Keratinocyte (primary cell): ENCODE measurements around the gene GRAMD4. TPM values are rescaled to one million over a fixed set of nuclear protein-coding genes. Genes with fewer than 3 reads are reported as not detected.

Source experiments
- DNase-seq: peaks from one replicate; pipeline ENCODE4 v3.0.0-alpha.2; 2011; ENCODE audit warnings: low read depth, missing footprints, low spot score
- FAIRE-seq: peaks from 2 replicates; lab custom pipeline; 2011; peaks lifted over from hg19 to GRCh38; lab: Jason Lieb, UNC
- H2AFZ ChIP-seq: 2 replicates; pipeline ENCODE4 v1.6.0; 2012; ENCODE audit warnings: low read length, control low read depth, inconsistent platforms; ENCODE audit not compliant: control insufficient read depth
- H3K27ac ChIP-seq: 2 replicates; pipeline ENCODE4 v1.5.1; 2011; ENCODE audit warnings: low read length; ENCODE audit not compliant: control insufficient read depth, insufficient read depth
- H3K27me3 ChIP-seq: 3 replicates; pipeline ENCODE4 v1.6.0; 2011; ENCODE audit warnings: low read length; ENCODE audit not compliant: control insufficient read depth, insufficient read depth; ENCODE audit errors: extremely low read depth
- H3K36me3 ChIP-seq, 2 experiments: 2 replicates in 1 of 2; 3 replicates in 1 of 2; pipeline ENCODE4 v1.5.1; 2011; ENCODE audit warnings: low read length in 2 of 2, mild to moderate bottlenecking in 1 of 2; ENCODE audit not compliant: control insufficient read depth in 2 of 2, insufficient read depth in 2 of 2; ENCODE audit errors: extremely low read depth in 1 of 2
- H3K4me1 ChIP-seq: 3 replicates; pipeline ENCODE4 v1.5.1; 2011; ENCODE audit warnings: low read length; ENCODE audit not compliant: control insufficient read depth, insufficient read depth; ENCODE audit errors: extremely low read depth
- H3K4me2 ChIP-seq: 3 replicates; pipeline ENCODE4 v1.6.0; 2011; ENCODE audit warnings: low read depth, low read length; ENCODE audit not compliant: control insufficient read depth, insufficient read depth; ENCODE audit errors: extremely low read depth
- H3K4me3 ChIP-seq, 3 experiments: fragments of 200-600 bp in 1 of 3; sonication (generic) in 1 of 3; 2 replicates in 2 of 3; 3 replicates in 1 of 3; pipeline ENCODE4 v1.5.1; 2011 to 2016; ENCODE audit warnings: low read length in 3 of 3, mild to moderate bottlenecking in 3 of 3, control low read depth in 2 of 3, inconsistent platforms in 1 of 3, low read depth in 1 of 3, mixed read lengths in 1 of 3, mixed run types in 1 of 3, moderate library complexity in 1 of 3; ENCODE audit not compliant: control insufficient read depth in 2 of 3, insufficient read depth in 2 of 3; ENCODE audit errors: extremely low read depth in 1 of 3
- H3K79me2 ChIP-seq: 2 replicates; pipeline ENCODE4 v1.6.0; 2012; ENCODE audit warnings: low read length; ENCODE audit not compliant: control insufficient read depth, insufficient read depth
- H3K9ac ChIP-seq: 3 replicates; pipeline ENCODE4 v1.6.0; 2011; ENCODE audit warnings: low read length; ENCODE audit not compliant: control insufficient read depth, insufficient read depth; ENCODE audit errors: extremely low read depth
- H3K9me1 ChIP-seq: 3 replicates; pipeline ENCODE4 v1.6.0; 2011; ENCODE audit warnings: low read length; ENCODE audit not compliant: control insufficient read depth, insufficient read depth; ENCODE audit errors: extremely low read depth
- H3K9me3 ChIP-seq: 2 replicates; pipeline ENCODE4 v1.5.1; 2012; ENCODE audit warnings: low read depth, low read length; ENCODE audit not compliant: control insufficient read depth
- H4K20me1 ChIP-seq: 3 replicates; pipeline ENCODE4 v1.6.0; 2011; ENCODE audit warnings: low read length; ENCODE audit not compliant: control insufficient read depth, insufficient read depth; ENCODE audit errors: extremely low read depth
- EZH2 ChIP-seq: IDR thresholded peaks from one replicate; pipeline ENCODE4 v1.6.1; 2012; ENCODE audit warnings: inconsistent platforms, mild to moderate bottlenecking, low read length, moderate library complexity
- dilution Hi-C: fragments of 300-500 bp; cut with MboI; formaldehyde crosslinking; loops from one replicate; pipeline ENCODE4 v1.7.0; 2020; ENCODE audit warnings: low sequenced_read_pairs; ENCODE audit not compliant: extremely low pct_ligation_motif_present
- polyA plus RNA-seq, 5 experiments: library from polyadenylated mRNA; depleted of rRNA in 3 of 5; stranded (reverse) in 3 of 5; stranded (forward) in 1 of 5; unstranded in 1 of 5; fragments of >200 nt; gene quantifications; 1 replicate in 1 of 5; 2 replicates in 3 of 5; 3 replicates in 1 of 5; pipeline versions ENCODE4 v1.2.1 to v1.2.3, GENCODE V29; 2011 to 2012; ENCODE audit warnings: missing spikeins in 2 of 5, low read depth in 1 of 5, low replicate concordance in 1 of 5
- TF ChIP-seq, protein P1 (sequence below), 3 experiments: IDR thresholded peaks in 1 of 3; conservative IDR thresholded peaks in 1 of 3; optimal IDR thresholded peaks in 1 of 3; 2 replicates in 2 of 3; 3 replicates in 1 of 3; pipeline versions ENCODE3 to v1.5.1; 2011; ENCODE audit warnings: low read length in 3 of 3, mild to moderate bottlenecking in 3 of 3, moderate library complexity in 2 of 3, control low read depth in 1 of 3, inconsistent platforms in 1 of 3; ENCODE audit not compliant: insufficient read depth in 2 of 3; ENCODE audit errors: extremely low read depth in 1 of 3

The GRAMD4 gene
- polyA plus RNA-seq, 1 donor (not counting 4 experiments of a cell fraction or from before 2014, with no cell fraction given), result 17.3 TPM

DNA sequence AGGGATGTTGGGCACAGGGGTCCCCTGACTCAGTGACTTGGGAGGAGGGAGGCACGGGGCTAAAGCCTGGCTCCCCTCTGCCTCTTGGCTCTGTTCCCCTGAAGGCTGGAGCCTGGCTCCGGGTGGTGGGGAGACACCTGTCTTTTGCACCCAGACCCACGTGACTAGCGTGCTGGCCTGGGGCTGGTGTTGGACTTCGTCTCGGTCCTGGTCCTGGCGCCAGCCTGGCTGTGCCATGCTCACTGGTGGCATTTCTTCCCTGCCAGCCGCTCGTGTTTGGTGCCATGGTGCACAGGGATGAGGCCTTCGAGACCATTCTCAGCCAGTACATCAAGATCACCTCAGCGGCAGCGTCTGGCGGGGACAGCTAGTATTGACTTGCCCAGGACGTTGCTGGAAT, 56.7 kb downstream of the GRAMD4 start:
- Histone ChIP-seq H3K79me2 (no peaks in the 10 kb centered on the region), H2AFZ (no peak overlapping the region), H3K9ac (no peak overlapping the region), H3K4me3 (no peak overlapping the region), H3K27ac (no peak overlapping the region), H3K4me2 (no peak overlapping the region), H4K20me1 (no peaks in the 10 kb centered on the region), H3K36me3 (peaks cover 0 to 3% of the 10 kb centered on the region in 2 experiments), H3K4me1 (no peaks in the 10 kb centered on the region), H3K9me1 (no peaks in the 10 kb centered on the region), H3K9me3 (no peaks in the 10 kb centered on the region), H3K27me3 (no peaks in the 10 kb centered on the region)
- TF ChIP-seq, protein P1, sequence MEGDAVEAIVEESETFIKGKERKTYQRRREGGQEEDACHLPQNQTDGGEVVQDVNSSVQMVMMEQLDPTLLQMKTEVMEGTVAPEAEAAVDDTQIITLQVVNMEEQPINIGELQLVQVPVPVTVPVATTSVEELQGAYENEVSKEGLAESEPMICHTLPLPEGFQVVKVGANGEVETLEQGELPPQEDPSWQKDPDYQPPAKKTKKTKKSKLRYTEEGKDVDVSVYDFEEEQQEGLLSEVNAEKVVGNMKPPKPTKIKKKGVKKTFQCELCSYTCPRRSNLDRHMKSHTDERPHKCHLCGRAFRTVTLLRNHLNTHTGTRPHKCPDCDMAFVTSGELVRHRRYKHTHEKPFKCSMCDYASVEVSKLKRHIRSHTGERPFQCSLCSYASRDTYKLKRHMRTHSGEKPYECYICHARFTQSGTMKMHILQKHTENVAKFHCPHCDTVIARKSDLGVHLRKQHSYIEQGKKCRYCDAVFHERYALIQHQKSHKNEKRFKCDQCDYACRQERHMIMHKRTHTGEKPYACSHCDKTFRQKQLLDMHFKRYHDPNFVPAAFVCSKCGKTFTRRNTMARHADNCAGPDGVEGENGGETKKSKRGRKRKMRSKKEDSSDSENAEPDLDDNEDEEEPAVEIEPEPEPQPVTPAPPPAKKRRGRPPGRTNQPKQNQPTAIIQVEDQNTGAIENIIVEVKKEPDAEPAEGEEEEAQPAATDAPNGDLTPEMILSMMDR (optimal IDR thresholded peaks at IDR 0.05 in 1 of 3, IDR thresholded peaks at IDR 0.05 in 1 of 3, conservative IDR thresholded peaks at IDR 0.05 in 1 of 3; ENCODE audit: extremely low read depth in 1 of 3, insufficient read depth in 2 of 3, low read length in 3 of 3), result no peak
- TF ChIP-seq EZH2, result no peak
- DNase-seq (no peak), FAIRE-seq (no peak)
- dilution Hi-C loops, result no loop called here

DNA sequence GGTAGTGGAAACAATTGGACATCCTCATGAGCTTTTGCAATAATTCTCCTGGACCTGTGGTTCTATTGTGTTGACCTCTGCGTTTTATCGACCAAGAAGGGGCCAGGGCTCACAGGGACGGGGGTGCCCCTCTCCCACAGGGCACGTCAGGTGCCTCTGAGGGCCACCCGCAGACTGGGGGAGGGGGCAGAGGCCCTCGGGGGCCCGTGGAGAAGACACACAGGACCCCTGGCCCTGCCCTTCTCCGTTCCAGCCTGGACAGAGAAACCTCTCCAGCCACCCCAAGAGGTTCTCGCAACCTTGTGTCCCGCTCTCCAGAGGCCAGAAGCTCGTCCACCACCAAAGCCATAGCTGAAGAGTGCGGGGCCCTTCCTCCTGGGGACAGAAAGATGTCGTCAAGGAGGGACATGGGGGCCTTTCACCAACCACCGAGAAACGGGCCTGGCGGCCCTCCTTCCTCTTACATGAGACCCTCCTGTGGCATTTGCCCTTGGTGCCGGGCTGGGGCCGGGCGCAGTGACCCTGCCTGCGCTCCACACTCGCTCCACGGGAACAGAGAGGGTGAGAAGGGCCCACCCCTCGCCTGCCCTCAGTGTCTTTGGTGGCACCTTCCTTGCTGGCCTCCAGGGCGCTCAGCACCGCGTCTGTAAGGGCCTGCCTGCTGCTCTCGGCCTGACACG, 57.3 kb downstream of the GRAMD4 start:
- H3K4me2 ChIP-seq, result no peak overlapping the region
- H3K9ac ChIP-seq, result no peak overlapping the region
- no peaks in the 10 kb centered on the region for H3K27me3 ChIP-seq
- dilution Hi-C loops, result no loop called here
- H2AFZ ChIP-seq, result no peak overlapping the region
- no peak for FAIRE-seq
- H3K79me2 ChIP-seq, result no peaks in the 10 kb centered on the region
- no peaks in the 10 kb centered on the region for H3K9me1 ChIP-seq
- no peak overlapping the region for H3K4me3 ChIP-seq
- H4K20me1 ChIP-seq, result no peaks in the 10 kb centered on the region
- H3K9me3 ChIP-seq, result no peaks in the 10 kb centered on the region
- H3K4me1 ChIP-seq, result no peaks in the 10 kb centered on the region
- H3K36me3 ChIP-seq, result peaks cover 0 to 3% of the 10 kb centered on the region in 2 experiments
- TF ChIP-seq, protein P1 (optimal IDR thresholded peaks at IDR 0.05 in 1 of 3, IDR thresholded peaks at IDR 0.05 in 1 of 3, conservative IDR thresholded peaks at IDR 0.05 in 1 of 3; ENCODE audit: extremely low read depth in 1 of 3, insufficient read depth in 2 of 3, low read length in 3 of 3), result no peak
- no peak for TF ChIP-seq EZH2
- no peak overlapping the region for H3K27ac ChIP-seq
- no peak for DNase-seq
